Activated CD4-positive, alpha-beta T cell treated with anti-CD3 and anti-CD28 coated beads for 36 hours (primary cell): ENCODE results near the gene NSFL1C. TPM values are rescaled to one million over a fixed set of nuclear protein-coding genes. Genes with fewer than 3 reads are reported as not detected.
A peak's percentile ranks its signal among the peaks of the same experiment; 100 is the strongest.

Experiments used
- ATAC-seq: fragments of 200-7000 bp; cut with Tn5 transposase; one replicate; pipeline ENCODE4 v1.10.0; 2021; ENCODE audit warnings: mild to moderate bottlenecking, moderate library complexity
- CTCF ChIA-PET: fragments of 350-600 bp; sonication (Branson Sonifier 250); formaldehyde crosslinking; loops from one replicate; lab custom pipeline; 2021; ENCODE audit warnings: antibody characterized with exemption; lab: Charles Lee
- POLR2A ChIA-PET: fragments of 350-600 bp; sonication (Branson Sonifier 250); formaldehyde crosslinking; loops from one replicate; lab custom pipeline; 2021; ENCODE audit warnings: antibody characterized with exemption, inconsistent platforms; lab: Charles Lee
- DNase-seq: peaks from one replicate; pipeline ENCODE4 v3.0.0-alpha.2; 2020
- H3K27ac Mint-ChIP-seq: one replicate; pipeline ENCODE4 v1.8.0; 2021; ENCODE audit warnings: mixed read lengths
- H3K27me3 Mint-ChIP-seq: one replicate; pipeline ENCODE4 v1.8.0; 2021; ENCODE audit warnings: mixed read lengths
- H3K36me3 Mint-ChIP-seq: one replicate; pipeline ENCODE4 v1.8.0; 2021; ENCODE audit warnings: low read depth, mixed read lengths
- H3K4me1 Mint-ChIP-seq: one replicate; pipeline ENCODE4 v1.8.0; 2021; ENCODE audit warnings: mixed read lengths
- H3K4me3 Mint-ChIP-seq: one replicate; pipeline ENCODE4 v1.8.0; 2021; ENCODE audit warnings: mild to moderate bottlenecking, moderate library complexity, mixed read lengths
- H3K9me3 Mint-ChIP-seq: one replicate; pipeline ENCODE4 v1.8.0; 2021; ENCODE audit warnings: low read depth, mixed read lengths
- intact Hi-C, 2 experiments: fragments of 100-400 bp; cut with DNase I in 1 of 2; cut with micrococcal nuclease in 1 of 2; formaldehyde crosslinking; loops; one replicate each; pipeline versions ENCODE4 v1.14.2 to v1.15.1; 2022 to 2024; cut with DNase I, micrococcal nuclease
- total RNA-seq, 2 experiments: library from RNA; stranded (reverse); gene quantifications; one replicate each; pipeline ENCODE4 v1.2.3, GENCODE V29; 2021

Gene NSFL1C
- total RNA-seq: 10 to 100 TPM; 71.3 to 78.1 TPM

GRCh38 chr20:1466211-1467081, at the start of gene NSFL1C:
TSS of gene NSFL1C (minus strand) at chr20:1466849. CDS start at chr20:1466824, 25 bp downstream.
- peak within 1 kb of the TSS; percentile 85 for H3K27ac Mint-ChIP-seq
- peaks cover 6% of the 10 kb centered on the region for H3K27me3 Mint-ChIP-seq
- DNase-seq (peak; percentile 99), ATAC-seq (peak; percentile 96)
- peak within 1 kb of the TSS; percentile 85 for H3K4me3 Mint-ChIP-seq
- intact Hi-C loops: loop anchor here (1.0 to 10.0 kb wide), 16 partner anchors 29 to 1938 kb away; partner anchors contain the start of genes FKBP1A (in 2 of the 2), PSMF1 (in 2 of the 2), DNAAF9 (in 1 of the 2) and FAM110A (in 1 of the 2)
- H3K36me3 Mint-ChIP-seq: peaks cover 14% of the 10 kb centered on the region
- no peaks in the 10 kb centered on the region for H3K9me3 Mint-ChIP-seq
- CTCF ChIA-PET: interaction anchor here (0.6 to 5.0 kb wide), 17 partner anchors 11 to 500 kb away, joined by 3 to 28 read pairs (median 3); partner anchors contain the start of gene FKBP1A
- H3K4me1 Mint-ChIP-seq: peaks cover 42% of the 10 kb centered on the region
- POLR2A ChIA-PET: interaction anchor here (0.5 to 1.6 kb wide), 4 partner anchors 141 to 311 kb away, joined by 3 to 5 read pairs (median 3); no protein-coding TSS in a partner anchor

DNA sequence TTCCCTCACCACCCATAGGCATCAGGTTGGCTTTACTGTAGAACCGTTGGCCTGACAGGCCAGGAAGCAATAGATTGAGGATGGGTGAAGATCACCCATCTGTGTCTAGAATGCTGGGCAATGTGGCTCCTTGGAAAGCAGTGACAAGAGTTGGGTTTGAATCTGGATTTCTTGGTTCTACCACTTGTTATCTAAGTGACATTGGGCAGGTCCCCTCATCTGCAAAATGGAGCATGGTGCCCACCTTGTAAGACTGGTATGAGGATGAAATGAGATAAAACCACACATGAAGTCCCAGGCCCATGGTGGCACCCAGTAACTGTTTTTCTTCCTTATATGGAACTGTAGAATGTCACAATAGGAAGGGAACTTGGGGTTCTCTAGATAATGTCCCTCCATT, 47.2 kb upstream of the NSFL1C start:
- intact Hi-C loops: no loop called here
- ChIA-PET CTCF (no interaction called here), POLR2A (no interaction called here)
- ATAC-seq (no peak), DNase-seq (no peak)
- Mint-ChIP-seq H3K27me3 (peaks cover 5% of the 10 kb centered on the region), H3K36me3 (no peaks in the 10 kb centered on the region), H3K4me1 (no peaks in the 10 kb centered on the region), H3K4me3 (no peak overlapping the region), H3K27ac (no peak overlapping the region), H3K9me3 (peaks cover 10% of the 10 kb centered on the region)

DNA sequence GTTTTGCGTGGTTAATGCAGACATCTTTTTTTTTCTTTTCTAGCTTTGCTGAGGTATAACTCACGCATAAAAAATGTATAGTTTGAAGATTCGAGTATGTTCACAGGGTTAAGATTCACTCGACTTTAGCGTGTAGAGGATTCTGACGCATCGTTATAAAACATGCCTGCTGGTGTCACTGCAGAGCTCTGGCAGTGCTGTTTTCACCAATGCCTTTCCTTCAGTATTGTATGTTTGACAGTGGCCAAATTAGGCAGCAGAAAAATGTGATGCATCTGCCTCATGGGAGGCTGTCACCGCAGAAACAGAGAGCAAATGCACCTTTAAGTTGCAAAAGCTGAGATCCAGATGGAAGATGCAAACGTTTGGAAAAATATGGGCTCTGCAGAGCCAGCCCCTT, 42.6 kb upstream of the NSFL1C start:
- Mint-ChIP-seq H3K27me3 (peaks cover 8% of the 10 kb centered on the region), H3K36me3 (no peaks in the 10 kb centered on the region), H3K9me3 (peaks cover 10% of the 10 kb centered on the region), H3K4me3 (no peak overlapping the region), H3K27ac (no peak overlapping the region), H3K4me1 (no peaks in the 10 kb centered on the region)
- DNase-seq (peak; percentile 52), ATAC-seq (peak; percentile 93)
- ChIA-PET CTCF (interaction anchor here (0.8 to 3.2 kb wide), 11 partner anchors 13 to 268 kb away, joined by 3 to 24 read pairs (median 5); no protein-coding TSS in a partner anchor), POLR2A (no interaction called here)
- intact Hi-C loops: loop anchor here (1.0 kb wide), 2 partner anchors 225 to 268 kb away; no protein-coding TSS in a partner anchor

GRCh38 chr20:1508574-1508973, 41.9 kb upstream of the NSFL1C start:
- DNase-seq: no peak
- H3K9me3 Mint-ChIP-seq: peaks cover 8% of the 10 kb centered on the region
- H3K27me3 Mint-ChIP-seq: peaks cover 6% of the 10 kb centered on the region
- ChIA-PET POLR2A (no interaction called here), CTCF (interaction anchor here (0.6 to 3.2 kb wide), 13 partner anchors 14 to 268 kb away, joined by 3 to 24 read pairs (median 5); no protein-coding TSS in a partner anchor)
- ATAC-seq: no peak
- H3K4me3 Mint-ChIP-seq: no peak overlapping the region
- H3K27ac Mint-ChIP-seq: no peak overlapping the region
- H3K36me3 Mint-ChIP-seq: no peaks in the 10 kb centered on the region
- intact Hi-C loops: no loop called here
- H3K4me1 Mint-ChIP-seq: peaks cover 2% of the 10 kb centered on the region

GRCh38 chr20:1507276-1507675, 40.6 kb upstream of the NSFL1C start:
- H3K9me3 Mint-ChIP-seq: no peaks in the 10 kb centered on the region
- intact Hi-C loops: no loop called here
- ChIA-PET POLR2A (no interaction called here), CTCF (interaction anchor here (0.5 to 1.8 kb wide), 3 partner anchors 39 to 1158 kb away, joined by 3 to 11 read pairs (median 3); no protein-coding TSS in a partner anchor)
- no peak overlapping the region for H3K27ac Mint-ChIP-seq
- peaks cover 13% of the 10 kb centered on the region for H3K27me3 Mint-ChIP-seq
- DNase-seq (no peak), ATAC-seq (no peak)
- no peaks in the 10 kb centered on the region for H3K36me3 Mint-ChIP-seq
- peaks cover 6% of the 10 kb centered on the region for H3K4me1 Mint-ChIP-seq
- H3K4me3 Mint-ChIP-seq: no peak overlapping the region

GRCh38 chr20:1505871-1506270, 39.2 kb upstream of the NSFL1C start:
- ChIA-PET POLR2A (no interaction called here), CTCF (interaction anchor here (1.0 to 1.8 kb wide), 2 partner anchors 38 to 271 kb away, joined by 4 to 11 read pairs; no protein-coding TSS in a partner anchor)
- H3K9me3 Mint-ChIP-seq: no peaks in the 10 kb centered on the region
- H3K36me3 Mint-ChIP-seq: no peaks in the 10 kb centered on the region
- H3K27me3 Mint-ChIP-seq: peaks cover 14% of the 10 kb centered on the region
- H3K4me1 Mint-ChIP-seq: peaks cover 6% of the 10 kb centered on the region
- DNase-seq (no peak), ATAC-seq (no peak)
- H3K4me3 Mint-ChIP-seq: no peak overlapping the region
- H3K27ac Mint-ChIP-seq: no peak overlapping the region
- intact Hi-C loops: no loop called here

- POLR2A ChIA-PET: no interaction called here
- no peaks in the 10 kb centered on the region for H3K36me3 Mint-ChIP-seq
- H3K27me3 Mint-ChIP-seq: peaks cover 14% of the 10 kb centered on the region
- ATAC-seq (no peak), DNase-seq (no peak)
- H3K4me3 Mint-ChIP-seq: no peak overlapping the region
- peaks cover 6% of the 10 kb centered on the region for H3K4me1 Mint-ChIP-seq
- CTCF ChIA-PET: interaction anchor here (0.8 to 1.6 kb wide), 3 partner anchors 19 to 272 kb away, joined by 3 to 4 read pairs (median 4); no protein-coding TSS in a partner anchor
- H3K9me3 Mint-ChIP-seq: no peaks in the 10 kb centered on the region
- intact Hi-C loops: no loop called here
- no peak overlapping the region for H3K27ac Mint-ChIP-seq
Observed at GRCh38 chr20:1505361-1505760, 38.7 kb upstream of the NSFL1C start.

- POLR2A ChIA-PET: no interaction called here
Observed at GRCh38 chr20:1503564-1504227, 37.0 kb upstream of the NSFL1C start.

GRCh38 chr20:1500496-1500895, 33.8 kb upstream of the NSFL1C start:
- H3K4me3 Mint-ChIP-seq: no peak overlapping the region
- H3K27me3 Mint-ChIP-seq: peaks cover 19% of the 10 kb centered on the region
- H3K4me1 Mint-ChIP-seq: peaks cover 6% of the 10 kb centered on the region
- ChIA-PET POLR2A (interaction anchor here (0.7 kb wide), 1 partner anchor 179 kb away, joined by 3 read pairs; no protein-coding TSS in a partner anchor), CTCF (interaction anchor here (0.7 to 1.2 kb wide), 3 partner anchors 32 to 277 kb away, joined by 4 to 6 read pairs (median 4); no protein-coding TSS in a partner anchor)
- no peaks in the 10 kb centered on the region for H3K9me3 Mint-ChIP-seq
- no peak overlapping the region for H3K27ac Mint-ChIP-seq
- DNase-seq: no peak
- no peak for ATAC-seq
- no peaks in the 10 kb centered on the region for H3K36me3 Mint-ChIP-seq
- intact Hi-C loops: no loop called here

More at GRCh38 chr20:1503564-1504227, 37.0 kb upstream of the NSFL1C start:
- intact Hi-C loops: loop anchor here (1.0 to 2.0 kb wide), 7 partner anchors 37 to 274 kb away; partner anchors contain the start of genes FKBP1A (in 1 of the 2) and NSFL1C (in 1 of the 2)
- peak; percentile 88 for DNase-seq
- H3K36me3 Mint-ChIP-seq: no peaks in the 10 kb centered on the region
- no peak overlapping the region for H3K4me3 Mint-ChIP-seq
- peaks cover 19% of the 10 kb centered on the region for H3K27me3 Mint-ChIP-seq
- no peaks in the 10 kb centered on the region for H3K9me3 Mint-ChIP-seq
- peaks cover 6% of the 10 kb centered on the region for H3K4me1 Mint-ChIP-seq
- peak; percentile 100 for ATAC-seq
- H3K27ac Mint-ChIP-seq: no peak overlapping the region
- CTCF ChIA-PET: interaction anchor here (0.6 to 2.5 kb wide), 32 partner anchors 8 to 308 kb away, joined by 3 to 29 read pairs (median 4); partner anchors contain the start of gene NSFL1C

- peaks cover 19% of the 10 kb centered on the region for H3K27me3 Mint-ChIP-seq
Observed at GRCh38 chr20:1499528-1500420, 33.1 kb upstream of the NSFL1C start.

More at GRCh38 chr20:1499528-1500420, 33.1 kb upstream of the NSFL1C start:
- no peaks in the 10 kb centered on the region for H3K36me3 Mint-ChIP-seq
- CTCF ChIA-PET: interaction anchor here (0.5 to 2.1 kb wide), 5 partner anchors 32 to 285 kb away, joined by 3 to 7 read pairs (median 4); no protein-coding TSS in a partner anchor
- DNase-seq (peak; percentile 11), ATAC-seq (no peak)
- H3K9me3 Mint-ChIP-seq: no peaks in the 10 kb centered on the region
- POLR2A ChIA-PET: no interaction called here
- intact Hi-C loops: no loop called here
- peaks cover 6% of the 10 kb centered on the region for H3K4me1 Mint-ChIP-seq
- H3K27ac Mint-ChIP-seq: no peak overlapping the region
- no peak overlapping the region for H3K4me3 Mint-ChIP-seq
